ENCODE measurements around the gene FOXC2.

The FOXC2 gene

GRCh38 chr16:86614699-86615098, 48.1 kb downstream of the FOXC2 start:
- no peak for DNase-seq (ENCODE audit: low spot score)

- DNase-seq (ENCODE audit: low spot score), result no peak
These were observed 50.3 kb downstream of the FOXC2 start for GRCh38 chr16:86616906-86617305.

GRCh38 chr16:86618431-86619238, 52.0 kb downstream of the FOXC2 start:
- DNase-seq (ENCODE audit: low spot score), result no peak

Measured in pons (tissue), 1 donor.